ENCODE data around the gene POLR2J.

The POLR2J gene

DNA sequence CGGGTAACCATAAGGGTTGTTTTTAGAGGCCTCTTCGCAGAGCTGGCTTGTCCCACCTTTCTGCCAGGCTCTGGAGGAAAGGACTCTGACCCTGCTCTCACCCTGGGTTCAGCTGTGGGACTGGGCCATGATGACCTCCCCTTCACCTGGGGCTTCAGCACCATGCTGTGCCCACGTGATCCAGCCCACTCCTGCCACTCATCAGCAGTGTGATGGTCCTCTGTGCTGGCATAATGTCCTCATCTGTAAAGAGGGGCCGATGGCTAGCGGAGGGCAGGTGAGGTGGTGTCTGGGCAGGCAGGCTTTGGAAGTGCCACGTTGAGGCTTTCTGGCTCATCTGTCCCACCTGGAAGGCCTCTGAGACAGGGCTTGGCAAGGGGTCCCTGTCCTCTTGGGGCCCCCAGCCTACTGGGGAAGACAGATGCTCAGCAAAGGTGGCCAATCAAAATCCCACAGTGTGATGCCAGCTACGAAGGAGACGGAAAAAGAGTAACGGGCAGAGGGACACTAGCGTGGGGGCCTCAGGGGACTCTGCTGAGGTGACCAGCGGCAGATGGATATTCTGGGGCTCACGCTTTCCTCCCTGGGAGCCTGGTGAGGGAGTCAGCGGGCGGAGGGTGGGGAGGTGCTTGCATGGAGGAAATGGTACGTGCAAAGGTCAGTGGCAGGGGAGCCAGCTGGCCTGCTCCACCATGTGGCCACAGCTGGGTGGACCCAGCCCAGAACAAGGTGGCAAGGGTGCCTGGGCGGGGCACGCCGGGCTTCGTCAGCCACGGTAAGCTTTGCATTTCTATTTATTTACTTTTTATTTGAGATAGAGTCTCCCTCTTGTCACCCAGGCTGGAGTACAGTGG, 8.5 kb downstream of the POLR2J start:
- TF ChIP-seq, protein P1, sequence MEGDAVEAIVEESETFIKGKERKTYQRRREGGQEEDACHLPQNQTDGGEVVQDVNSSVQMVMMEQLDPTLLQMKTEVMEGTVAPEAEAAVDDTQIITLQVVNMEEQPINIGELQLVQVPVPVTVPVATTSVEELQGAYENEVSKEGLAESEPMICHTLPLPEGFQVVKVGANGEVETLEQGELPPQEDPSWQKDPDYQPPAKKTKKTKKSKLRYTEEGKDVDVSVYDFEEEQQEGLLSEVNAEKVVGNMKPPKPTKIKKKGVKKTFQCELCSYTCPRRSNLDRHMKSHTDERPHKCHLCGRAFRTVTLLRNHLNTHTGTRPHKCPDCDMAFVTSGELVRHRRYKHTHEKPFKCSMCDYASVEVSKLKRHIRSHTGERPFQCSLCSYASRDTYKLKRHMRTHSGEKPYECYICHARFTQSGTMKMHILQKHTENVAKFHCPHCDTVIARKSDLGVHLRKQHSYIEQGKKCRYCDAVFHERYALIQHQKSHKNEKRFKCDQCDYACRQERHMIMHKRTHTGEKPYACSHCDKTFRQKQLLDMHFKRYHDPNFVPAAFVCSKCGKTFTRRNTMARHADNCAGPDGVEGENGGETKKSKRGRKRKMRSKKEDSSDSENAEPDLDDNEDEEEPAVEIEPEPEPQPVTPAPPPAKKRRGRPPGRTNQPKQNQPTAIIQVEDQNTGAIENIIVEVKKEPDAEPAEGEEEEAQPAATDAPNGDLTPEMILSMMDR (IDR thresholded peaks at IDR 0.05), result no peak

DNA sequence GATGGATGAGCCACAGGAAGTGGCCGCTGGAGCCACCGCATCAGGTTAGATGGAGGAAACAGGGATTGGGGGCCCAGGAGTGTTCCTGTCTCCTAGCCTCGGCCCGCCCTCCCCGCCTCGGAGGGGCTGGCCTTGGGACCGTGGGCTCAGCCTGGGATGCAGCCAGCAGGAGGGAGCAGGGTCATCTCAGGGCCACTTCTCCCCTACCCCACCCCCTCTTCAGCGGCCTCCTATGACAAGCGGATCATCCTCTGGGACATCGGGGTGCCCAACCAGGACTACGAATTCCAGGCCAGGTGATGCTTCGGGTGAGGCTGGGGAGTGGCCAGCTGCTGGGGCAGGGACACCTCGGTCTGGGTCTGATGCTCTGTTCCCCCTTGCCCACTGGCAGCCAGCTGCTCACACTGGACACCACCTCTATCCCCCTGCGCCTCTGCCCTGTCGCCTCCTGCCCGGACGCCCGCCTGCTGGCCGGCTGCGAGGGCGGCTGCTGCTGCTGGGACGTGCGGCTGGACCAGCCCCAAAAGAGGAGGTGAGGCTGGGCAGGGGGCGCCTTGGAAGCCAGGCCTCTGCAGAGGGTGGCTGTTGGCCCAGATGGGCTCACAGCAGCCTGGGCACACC, 9.3 kb downstream of the POLR2J start:
- TF ChIP-seq, protein P1 (IDR thresholded peaks at IDR 0.05), result no peak

DNA sequence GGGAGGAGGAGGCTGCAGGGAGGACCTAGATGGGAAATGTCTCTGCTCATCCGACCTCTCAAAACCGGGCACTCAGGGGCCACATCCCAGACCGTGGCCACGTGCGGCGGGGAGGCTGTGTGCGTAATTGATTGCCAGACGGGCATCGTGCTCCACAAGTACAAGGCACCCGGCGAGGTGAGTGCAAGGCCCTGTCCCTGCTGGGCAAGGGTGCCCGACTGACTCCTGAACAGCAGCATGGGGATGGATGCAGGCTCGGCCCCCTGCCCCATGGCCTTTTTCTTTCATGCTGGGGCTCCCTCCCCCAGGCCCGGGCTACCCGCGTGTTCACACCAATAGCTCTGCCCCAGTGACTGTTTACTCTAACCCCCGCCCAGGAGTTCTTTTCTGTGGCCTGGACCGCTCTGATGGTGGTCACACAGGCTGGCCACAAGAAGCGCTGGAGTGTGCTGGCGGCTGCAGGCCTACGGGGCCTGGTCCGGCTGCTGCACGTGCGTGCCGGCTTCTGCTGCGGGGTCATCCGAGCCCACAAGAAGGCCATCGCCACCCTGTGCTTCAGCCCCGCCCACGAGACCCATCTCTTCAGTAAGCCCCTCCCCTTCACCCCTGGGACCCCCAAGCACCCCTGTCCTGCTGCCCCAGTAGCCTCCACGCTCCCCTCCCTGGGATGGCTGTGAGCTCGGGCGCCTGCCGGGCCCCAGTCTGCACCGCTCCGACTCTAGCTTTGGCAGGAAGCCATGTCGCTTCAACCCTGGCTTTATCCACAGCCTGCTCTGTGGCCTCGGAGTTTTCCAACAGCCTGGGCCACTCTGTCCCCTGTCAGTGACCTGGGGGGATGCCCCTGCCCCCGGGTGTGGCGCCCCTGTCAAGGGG, 10.0 kb downstream of the POLR2J start:
- TF ChIP-seq, protein P1 (IDR thresholded peaks at IDR 0.05), result no peak

DNA sequence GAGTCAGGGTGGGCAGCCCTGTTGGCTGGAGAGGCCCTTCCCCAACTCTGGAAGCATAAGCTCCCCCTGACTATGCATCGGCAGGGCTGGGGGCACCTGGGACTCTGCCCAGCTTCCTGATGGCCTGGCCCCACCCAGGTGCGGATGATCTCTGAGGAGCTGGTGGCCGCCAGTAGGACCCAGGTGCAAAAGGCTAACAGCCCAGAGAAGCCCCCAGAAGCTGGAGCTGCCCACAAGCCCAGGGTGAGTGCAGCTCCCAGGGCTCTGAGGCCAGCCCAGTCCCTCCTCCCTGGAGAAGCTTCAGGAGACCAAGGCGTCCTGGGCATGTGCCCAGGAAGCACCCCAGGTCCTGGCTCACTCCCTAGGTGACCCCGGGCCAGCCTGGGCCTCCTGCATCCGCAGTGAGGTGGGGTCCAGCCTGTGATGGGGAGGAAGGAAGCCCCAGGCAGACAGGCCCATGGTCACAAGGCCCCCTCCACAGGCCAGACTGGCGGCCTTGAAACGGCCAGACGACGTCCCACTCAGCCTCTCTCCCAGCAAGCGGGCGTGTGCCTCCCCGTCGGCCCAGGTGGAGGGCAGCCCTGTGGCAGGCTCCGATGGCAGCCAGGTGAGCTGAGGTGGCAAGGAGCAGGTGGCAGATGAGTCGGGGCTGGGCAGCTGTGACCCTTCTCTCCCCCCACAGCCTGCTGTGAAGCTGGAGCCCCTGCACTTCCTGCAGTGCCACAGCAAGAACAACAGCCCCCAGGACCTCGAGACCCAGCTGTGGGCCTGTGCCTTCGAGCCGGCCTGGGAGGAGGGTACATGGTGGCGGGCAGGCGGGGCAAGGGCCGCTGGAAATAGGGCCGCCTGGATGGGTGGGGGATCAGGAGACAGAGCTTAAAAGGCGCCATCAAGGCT, 10.9 kb downstream of the POLR2J start:
- TF ChIP-seq, protein P1 (IDR thresholded peaks at IDR 0.05), result no peak

DNA sequence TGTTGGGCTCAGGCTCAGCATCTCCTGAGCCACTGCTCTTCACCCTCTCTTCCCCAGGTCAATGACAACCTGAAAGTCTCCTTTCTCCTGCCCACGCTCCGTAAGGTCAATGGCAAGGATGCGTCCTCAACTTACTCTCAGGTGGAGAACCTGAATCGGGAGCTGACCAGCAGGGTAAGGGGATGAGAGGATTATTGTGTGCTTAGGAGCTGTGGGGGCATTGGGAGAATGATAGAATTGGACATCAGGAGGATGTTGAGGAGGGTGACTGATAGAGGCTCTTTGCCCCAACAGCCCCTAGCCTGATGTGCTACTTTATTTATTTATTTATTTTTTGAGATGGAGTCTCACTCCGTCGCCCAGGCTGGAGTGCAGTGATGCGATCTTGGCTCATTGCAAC, 12.6 kb downstream of the POLR2J start:
- TF ChIP-seq, protein P1 (IDR thresholded peaks at IDR 0.05), result no peak

DNA sequence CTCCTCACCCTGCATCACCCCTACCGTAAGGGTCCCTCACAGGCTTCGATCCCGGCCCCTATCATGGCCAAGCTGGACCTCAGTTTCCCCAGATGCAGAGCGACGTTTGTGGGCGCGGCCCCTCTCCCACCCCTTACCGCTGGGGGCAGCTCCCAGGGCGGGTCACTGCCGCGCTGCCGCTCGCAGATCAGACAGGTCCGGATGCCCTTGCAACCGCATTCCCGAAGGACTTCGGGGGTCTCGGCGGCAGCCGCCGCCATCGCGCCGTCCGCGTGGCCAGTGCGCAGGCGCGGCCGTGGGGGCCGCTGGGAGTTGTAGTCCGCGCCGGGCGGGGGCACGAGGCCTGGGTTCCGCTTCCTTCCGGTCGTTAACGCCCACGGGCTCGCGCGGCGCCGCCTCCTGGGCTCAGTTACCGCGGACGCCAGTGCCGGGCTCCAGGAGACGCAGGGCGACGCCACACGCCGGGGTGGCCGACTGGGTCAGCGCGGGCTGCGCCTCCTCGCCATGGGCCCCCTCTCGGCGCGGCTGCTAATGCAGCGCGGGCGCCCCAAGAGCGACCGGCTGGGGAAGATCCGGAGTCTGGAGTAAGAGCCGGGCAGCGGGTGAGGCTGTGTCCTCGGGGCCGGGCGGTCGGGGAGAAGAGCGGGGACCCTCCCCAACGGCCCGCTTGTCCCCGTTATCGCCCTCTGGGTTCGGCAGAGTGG, 14.0 kb downstream of the POLR2J start, which contains the start of the genes ALKBH4 and LRWD1:
Gene ALKBH4 (minus strand): TSS at position 287 of the 704 bp plus-strand sequence. CDS start 27 bp downstream, at position 260.
Gene LRWD1 (plus strand): TSS at position 408 of the 704 bp plus-strand sequence. CDS start 97 bp downstream, at position 505.
- TF ChIP-seq, protein P1 (IDR thresholded peaks at IDR 0.05), result 0 out of 2 replicates have a peak, but pooled peaks have one; percentile 26

Measured in LNCAP (cell line).